Hepatocyte (in vitro differentiated cells): Measurements from ENCODE around the gene PRLH. TPM values are rescaled to one million over a fixed set of nuclear protein-coding genes. Genes with fewer than 3 reads are reported as not detected.

Experiments
- DNase-seq: peaks from one replicate; pipeline ENCODE4 v3.0.0-alpha.2; 2016; ENCODE audit warnings: low spot score
- H2AFZ ChIP-seq: fragments of 200-600 bp; sonication (generic); 2 replicates; pipeline ENCODE4 v1.6.0; 2016; ENCODE audit warnings: antibody characterized with exemption, mild to moderate bottlenecking
- H3K27ac ChIP-seq: fragments of 200-600 bp; sonication (generic); 2 replicates; pipeline ENCODE4 v1.5.1; 2016; ENCODE audit warnings: mild to moderate bottlenecking
- H3K27me3 ChIP-seq: fragments of 200-600 bp; sonication (generic); 2 replicates; pipeline ENCODE4 v1.6.1; 2016
- H3K36me3 ChIP-seq: fragments of 200-600 bp; sonication (generic); replicated peaks from 2 replicates; pipeline ENCODE4 v1.5.1; 2016; ENCODE audit warnings: low read depth; ENCODE audit not compliant: insufficient read depth
- H3K4me1 ChIP-seq: fragments of 200-600 bp; sonication (generic); 2 replicates; pipeline ENCODE4 v1.5.1; 2016; ENCODE audit warnings: mild to moderate bottlenecking, moderate library complexity; ENCODE audit not compliant: insufficient read depth
- H3K4me2 ChIP-seq: fragments of 200-600 bp; sonication (generic); 2 replicates; pipeline ENCODE4 v1.6.0; 2016
- H3K4me3 ChIP-seq: fragments of 200-600 bp; sonication (generic); 2 replicates; pipeline ENCODE4 v1.5.1; 2016; ENCODE audit warnings: mild to moderate bottlenecking
- H3K79me2 ChIP-seq: fragments of 200-600 bp; sonication (generic); 2 replicates; pipeline ENCODE4 v1.6.0; 2017; ENCODE audit warnings: mild to moderate bottlenecking
- H3K9me2 ChIP-seq: fragments of 200-600 bp; sonication (generic); replicated peaks from 2 replicates; pipeline ENCODE4 v1.6.0; 2017; ENCODE audit warnings: mild to moderate bottlenecking; ENCODE audit not compliant: insufficient read depth
- H3K9me3 ChIP-seq: fragments of 200-600 bp; sonication (generic); 2 replicates; pipeline ENCODE4 v1.5.1; 2016; ENCODE audit warnings: low read depth, mild to moderate bottlenecking
- H4K20me1 ChIP-seq: fragments of 200-600 bp; sonication (generic); 2 replicates; pipeline ENCODE4 v1.6.0; 2016; ENCODE audit warnings: mild to moderate bottlenecking; ENCODE audit not compliant: insufficient read depth, poor library complexity, severe bottlenecking
- EZH2 ChIP-seq: fragments of 200-600 bp; sonication (generic); IDR thresholded peaks from 2 replicates; pipeline ENCODE4 v1.6.1; 2016; ENCODE audit warnings: antibody characterized with exemption, mild to moderate bottlenecking, borderline replicate concordance
- EZH2phosphoT487 ChIP-seq: fragments of 200-600 bp; sonication (generic); IDR thresholded peaks from one replicate; pipeline ENCODE4 v1.6.1; 2018; ENCODE audit warnings: antibody characterized with exemption, mild to moderate bottlenecking, low read depth, moderate library complexity; ENCODE audit not compliant: unreplicated experiment, severe bottlenecking
- WGBS: methylation state at CpG from one replicate; pipeline ENCODE4 v1.1.6; 2016; ENCODE audit warnings: low lambda C conversion rate; ENCODE audit errors: missing lambda C conversion rate; 5-methylcytosine and 5-hydroxymethylcytosine counted together
- polyA plus RNA-seq: library from polyadenylated mRNA; unstranded; fragments of >200 nt; fragmentation: Nextera tagmentation; extraction: Ambion mirVana; gene quantifications from 2 replicates; pipeline ENCODE4 v1.2.1, GENCODE V29; 2016
- total RNA-seq: library from RNA; depleted of rRNA; stranded (reverse); fragments of >200 nt; gene quantifications from 2 replicates; pipeline ENCODE4 v1.2.3, GENCODE V29; 2014
- TF ChIP-seq, protein P1 (sequence below): fragments of 200-600 bp; sonication (generic); IDR thresholded peaks from 2 replicates; pipeline ENCODE4 v1.5.1; 2016; ENCODE audit warnings: antibody characterized with exemption, mild to moderate bottlenecking; ENCODE audit not compliant: poor library complexity

PRLH gene
- total and polyA plus RNA-seq, 2 experiments from 2014 or later = not detected

DNA sequence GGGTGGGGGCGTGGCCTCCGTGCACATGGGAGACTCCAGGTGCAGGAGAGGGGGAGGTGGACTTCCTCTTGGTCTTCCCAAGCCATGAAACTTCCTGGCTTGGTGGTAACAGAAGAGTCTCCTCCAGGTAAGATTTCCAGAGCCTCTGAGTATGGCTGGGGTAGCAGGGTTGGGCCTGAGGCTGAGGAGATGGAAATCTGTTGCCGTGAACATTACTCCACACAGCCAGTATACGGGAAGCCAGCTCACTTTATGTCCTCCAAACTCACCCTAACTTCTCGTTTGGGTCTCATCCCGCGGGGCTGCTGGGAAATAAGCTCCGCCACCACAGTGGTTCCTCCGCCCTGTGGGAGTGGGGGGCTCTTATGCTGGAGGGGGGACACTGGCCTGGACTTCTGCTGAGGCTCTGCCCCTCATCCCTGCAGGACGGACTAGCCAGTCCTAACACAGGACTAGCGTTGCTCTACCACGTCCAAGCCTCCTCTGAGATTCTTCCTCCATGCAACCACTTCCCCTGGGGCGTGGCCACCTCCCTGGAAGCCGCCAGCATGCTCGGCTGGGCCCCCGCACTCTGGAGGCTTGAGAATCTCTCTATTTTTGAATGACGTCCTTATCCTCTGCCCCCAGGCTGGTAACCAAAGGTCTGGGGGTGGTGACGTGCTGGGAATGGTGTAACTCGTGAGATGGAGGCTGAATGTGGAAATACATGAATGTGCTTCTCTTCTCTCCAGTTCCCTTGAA lies 24.9 kb downstream of the PRLH start:
- Histone ChIP-seq H3K36me3 (no peaks in the 10 kb centered on the region), H3K9me3 (no peaks in the 10 kb centered on the region), H3K27ac (peak overlapping the region; percentile 94), H3K4me2 (peak overlapping the region; percentile 72), H3K79me2 (peaks cover 33% of the 10 kb centered on the region), H4K20me1 (no peaks in the 10 kb centered on the region), H2AFZ (peak overlapping the region; percentile 9), H3K9me2 (no peaks in the 10 kb centered on the region), H3K4me1 (peaks cover 39% of the 10 kb centered on the region), H3K27me3 (no peaks in the 10 kb centered on the region), H3K4me3 (no peak overlapping the region)
- WGBS = 63% methylated on average over 19 of the region's 19 CpGs
- TF ChIP-seq, protein P1, sequence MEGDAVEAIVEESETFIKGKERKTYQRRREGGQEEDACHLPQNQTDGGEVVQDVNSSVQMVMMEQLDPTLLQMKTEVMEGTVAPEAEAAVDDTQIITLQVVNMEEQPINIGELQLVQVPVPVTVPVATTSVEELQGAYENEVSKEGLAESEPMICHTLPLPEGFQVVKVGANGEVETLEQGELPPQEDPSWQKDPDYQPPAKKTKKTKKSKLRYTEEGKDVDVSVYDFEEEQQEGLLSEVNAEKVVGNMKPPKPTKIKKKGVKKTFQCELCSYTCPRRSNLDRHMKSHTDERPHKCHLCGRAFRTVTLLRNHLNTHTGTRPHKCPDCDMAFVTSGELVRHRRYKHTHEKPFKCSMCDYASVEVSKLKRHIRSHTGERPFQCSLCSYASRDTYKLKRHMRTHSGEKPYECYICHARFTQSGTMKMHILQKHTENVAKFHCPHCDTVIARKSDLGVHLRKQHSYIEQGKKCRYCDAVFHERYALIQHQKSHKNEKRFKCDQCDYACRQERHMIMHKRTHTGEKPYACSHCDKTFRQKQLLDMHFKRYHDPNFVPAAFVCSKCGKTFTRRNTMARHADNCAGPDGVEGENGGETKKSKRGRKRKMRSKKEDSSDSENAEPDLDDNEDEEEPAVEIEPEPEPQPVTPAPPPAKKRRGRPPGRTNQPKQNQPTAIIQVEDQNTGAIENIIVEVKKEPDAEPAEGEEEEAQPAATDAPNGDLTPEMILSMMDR = no peak
- TF ChIP-seq EZH2 = no peak
- TF ChIP-seq EZH2phosphoT487 = no peak
- peak; percentile 78 for DNase-seq

DNA sequence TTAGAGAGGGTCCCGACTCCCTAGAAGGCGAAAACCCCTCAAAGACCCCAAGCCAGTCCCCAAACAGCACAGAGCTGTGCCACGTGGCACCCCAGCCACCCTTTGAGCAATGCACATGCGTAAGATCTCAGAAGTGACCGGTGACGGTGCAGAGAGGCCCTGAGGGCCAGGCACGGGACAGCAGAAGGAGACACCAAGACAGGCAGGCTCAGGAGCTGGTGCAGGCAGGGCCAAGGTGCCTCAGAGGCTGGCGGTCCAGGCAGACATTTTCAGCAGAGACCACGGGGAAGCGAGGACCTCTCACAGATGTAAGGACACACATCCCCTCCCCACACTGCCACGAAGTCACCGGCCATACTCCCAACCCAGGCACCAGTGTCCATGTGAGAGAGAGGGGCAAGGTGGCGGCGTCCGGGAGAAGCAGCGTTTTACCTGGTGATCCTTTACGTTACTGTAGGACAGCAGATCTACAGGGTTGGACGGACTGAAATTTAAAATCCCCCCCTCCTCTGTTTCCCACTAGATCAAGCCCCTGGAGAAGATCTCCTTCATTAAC lies 26.1 kb downstream of the PRLH start:
- H3K36me3 ChIP-seq = no peaks in the 10 kb centered on the region
- no peak overlapping the region for H3K4me3 ChIP-seq
- no peaks in the 10 kb centered on the region for H4K20me1 ChIP-seq
- no peak for DNase-seq
- H3K27me3 ChIP-seq = no peaks in the 10 kb centered on the region
- no peaks in the 10 kb centered on the region for H3K9me2 ChIP-seq
- no peak overlapping the region for H3K4me2 ChIP-seq
- TF ChIP-seq EZH2phosphoT487 (no peak), EZH2 (no peak)
- TF ChIP-seq, protein P1 = no peak
- no peaks in the 10 kb centered on the region for H3K9me3 ChIP-seq
- no peak overlapping the region for H2AFZ ChIP-seq
- H3K79me2 ChIP-seq = peaks cover 21% of the 10 kb centered on the region
- peaks cover 39% of the 10 kb centered on the region for H3K4me1 ChIP-seq
- 97% methylated on average over 18 of the region's 18 CpGs for WGBS
- peak overlapping the region; percentile 86 for H3K27ac ChIP-seq

DNA sequence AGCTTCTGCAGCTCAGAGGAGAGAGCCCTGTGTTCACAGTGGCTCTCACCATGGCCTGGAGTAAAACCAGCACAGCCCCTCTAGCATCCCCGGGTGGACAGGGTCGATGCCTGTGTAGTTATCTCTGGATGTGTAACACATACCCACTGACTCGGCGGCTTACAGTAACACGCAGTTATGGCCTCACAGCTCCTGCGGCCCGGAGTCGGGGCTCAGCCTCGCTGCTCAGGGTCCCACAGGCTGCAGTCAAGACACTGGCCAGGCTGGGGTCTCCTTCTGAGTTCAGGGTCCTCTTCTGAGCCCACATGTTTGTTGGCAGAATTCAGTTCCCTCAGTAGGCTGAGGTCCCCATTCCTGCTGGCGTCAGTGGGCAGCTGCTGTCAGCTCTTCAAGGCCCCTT lies 26.7 kb downstream of the PRLH start:
- H3K27ac ChIP-seq = peak overlapping the region; percentile 86
- DNase-seq = no peak
- H3K9me2 ChIP-seq = no peaks in the 10 kb centered on the region
- H4K20me1 ChIP-seq = no peaks in the 10 kb centered on the region
- no peak overlapping the region for H2AFZ ChIP-seq
- H3K4me2 ChIP-seq = no peak overlapping the region
- 85% methylated on average over 10 of the region's 10 CpGs for WGBS
- peaks cover 39% of the 10 kb centered on the region for H3K4me1 ChIP-seq
- H3K9me3 ChIP-seq = no peaks in the 10 kb centered on the region
- no peak overlapping the region for H3K4me3 ChIP-seq
- H3K36me3 ChIP-seq = no peaks in the 10 kb centered on the region
- H3K79me2 ChIP-seq = peaks cover 16% of the 10 kb centered on the region
- H3K27me3 ChIP-seq = no peaks in the 10 kb centered on the region
- no peak for TF ChIP-seq EZH2
- TF ChIP-seq, protein P1 = no peak
- no peak for TF ChIP-seq EZH2phosphoT487
